ENCODE measurements around the gene PRKCE.

GRCh38 chr2:45707661-45708060 is 56.2 kb downstream of the PRKCE start:
- TF ChIP-seq, protein P1, sequence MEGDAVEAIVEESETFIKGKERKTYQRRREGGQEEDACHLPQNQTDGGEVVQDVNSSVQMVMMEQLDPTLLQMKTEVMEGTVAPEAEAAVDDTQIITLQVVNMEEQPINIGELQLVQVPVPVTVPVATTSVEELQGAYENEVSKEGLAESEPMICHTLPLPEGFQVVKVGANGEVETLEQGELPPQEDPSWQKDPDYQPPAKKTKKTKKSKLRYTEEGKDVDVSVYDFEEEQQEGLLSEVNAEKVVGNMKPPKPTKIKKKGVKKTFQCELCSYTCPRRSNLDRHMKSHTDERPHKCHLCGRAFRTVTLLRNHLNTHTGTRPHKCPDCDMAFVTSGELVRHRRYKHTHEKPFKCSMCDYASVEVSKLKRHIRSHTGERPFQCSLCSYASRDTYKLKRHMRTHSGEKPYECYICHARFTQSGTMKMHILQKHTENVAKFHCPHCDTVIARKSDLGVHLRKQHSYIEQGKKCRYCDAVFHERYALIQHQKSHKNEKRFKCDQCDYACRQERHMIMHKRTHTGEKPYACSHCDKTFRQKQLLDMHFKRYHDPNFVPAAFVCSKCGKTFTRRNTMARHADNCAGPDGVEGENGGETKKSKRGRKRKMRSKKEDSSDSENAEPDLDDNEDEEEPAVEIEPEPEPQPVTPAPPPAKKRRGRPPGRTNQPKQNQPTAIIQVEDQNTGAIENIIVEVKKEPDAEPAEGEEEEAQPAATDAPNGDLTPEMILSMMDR (conservative IDR thresholded peaks at IDR 0.05) = no peak
- no peak for TF ChIP-seq EZH2 (IDR thresholded peaks at IDR 0.05; ENCODE audit: low read depth)
